Thoracic aorta (tissue), 2 donors: ENCODE results near the gene LAPTM5. TPM values are rescaled to one million over a fixed set of nuclear protein-coding genes. Genes with fewer than 3 reads are reported as not detected.

Experiments
- ATAC-seq: fragments of 150-250 bp; one replicate; pipeline ENCODE4 v1.8.0; 2017; ENCODE audit warnings: low read depth; ENCODE audit not compliant: insufficient number of reproducible peaks, low FRiP score
- DNase-seq: peaks from one replicate; pipeline ENCODE4 v3.0.0-alpha.2; 2020; ENCODE audit warnings: low spot score
- H3K27ac ChIP-seq, 2 donors: fragments of 200-600 bp; sonication (generic); 1 replicate in 1 of 2; 2 replicates in 1 of 2; pipeline ENCODE4 v1.5.1; 2016; ENCODE audit warnings: mild to moderate bottlenecking in 2 of 2, moderate library complexity in 2 of 2
- H3K27me3 ChIP-seq: fragments of 200-600 bp; sonication (generic); replicated peaks from 2 replicates; pipeline ENCODE4 v1.6.0; 2016; ENCODE audit warnings: mild to moderate bottlenecking; ENCODE audit not compliant: insufficient read depth
- H3K36me3 ChIP-seq: fragments of 200-600 bp; sonication (generic); one replicate; pipeline ENCODE4 v1.5.1; 2016
- H3K4me1 ChIP-seq, 2 donors: fragments of 200-600 bp; sonication (generic); 1 replicate in 1 of 2; 2 replicates in 1 of 2; pipeline versions ENCODE4 v1.5.1 to v1.6.0; 2016; ENCODE audit warnings: low read depth in 2 of 2, mild to moderate bottlenecking in 1 of 2; ENCODE audit not compliant: control insufficient read depth in 1 of 2
- H3K4me3 ChIP-seq: fragments of 200-600 bp; sonication (generic); 2 replicates; pipeline ENCODE4 v1.5.1; 2016; ENCODE audit warnings: mild to moderate bottlenecking
- H3K9me3 ChIP-seq: fragments of 200-600 bp; sonication (generic); 2 replicates; pipeline ENCODE4 v1.5.1; 2016
- CTCF ChIP-seq: fragments of 200-600 bp; sonication (generic); IDR thresholded peaks from one replicate; pipeline ENCODE4 v1.5.1; 2019; ENCODE audit warnings: antibody characterized with exemption
- total RNA-seq, 2 donors: library from RNA; depleted of rRNA; stranded (reverse); fragments of >200 nt; gene quantifications; one replicate each; pipeline versions ENCODE4 v1.1.0 to v1.2.3, GENCODE V29; 2016

LAPTM5 gene
- total RNA-seq, 2 donors from 2014 or later: 91.0 to 127 TPM

- ATAC-seq (no peak), DNase-seq (no peak)
- H3K36me3 ChIP-seq: no peaks in the 10 kb centered on the region
- H3K9me3 ChIP-seq: no peaks in the 10 kb centered on the region
- no peaks in the 10 kb centered on the region for H3K4me1 ChIP-seq
- H3K4me3 ChIP-seq: no peak overlapping the region
- H3K27me3 ChIP-seq: no peaks in the 10 kb centered on the region
- H3K27ac ChIP-seq: no peak overlapping the region
- TF ChIP-seq CTCF: no peak
Observed at GRCh38 chr1:30777904-30778153, 20.3 kb upstream of the LAPTM5 start.

GRCh38 chr1:30777060-30777903 lies 19.7 kb upstream of the LAPTM5 start:
- TF ChIP-seq CTCF: no peak
- ATAC-seq (no peak), DNase-seq (no peak)
- Histone ChIP-seq H3K27me3 (no peaks in the 10 kb centered on the region), H3K4me3 (no peak overlapping the region), H3K27ac (no peak overlapping the region), H3K4me1 (no peaks in the 10 kb centered on the region), H3K9me3 (no peaks in the 10 kb centered on the region), H3K36me3 (no peaks in the 10 kb centered on the region)

- ATAC-seq (no peak), DNase-seq (no peak)
- TF ChIP-seq CTCF: no peak
- Histone ChIP-seq H3K27ac (no peak overlapping the region), H3K36me3 (no peaks in the 10 kb centered on the region), H3K27me3 (no peaks in the 10 kb centered on the region), H3K9me3 (no peaks in the 10 kb centered on the region), H3K4me3 (no peak overlapping the region), H3K4me1 (no peaks in the 10 kb centered on the region)
Observed at GRCh38 chr1:30776097-30777059, 18.8 kb upstream of the LAPTM5 start.

- ATAC-seq (no peak), DNase-seq (no peak)
- Histone ChIP-seq H3K4me1 (peaks cover under 1 to 7% of the 10 kb centered on the region in 2 donors), H3K27ac (no peak overlapping the region), H3K4me3 (no peak overlapping the region), H3K36me3 (no peaks in the 10 kb centered on the region), H3K9me3 (no peaks in the 10 kb centered on the region), H3K27me3 (no peaks in the 10 kb centered on the region)
- TF ChIP-seq CTCF: no peak
Observed at GRCh38 chr1:30775433-30775975, 17.9 kb upstream of the LAPTM5 start.
